Activated CD8-positive, alpha-beta T cell treated with anti-CD3 and anti-CD28 coated beads, Interleukin-2, amount 10 ng/mL, durations not matched to agents 7 days and 5 days (primary cell): ENCODE results near the gene ZDHHC11. TPM values are rescaled to one million over a fixed set of nuclear protein-coding genes. Genes with fewer than 3 reads are reported as not detected.
"Not testable (repeated sequence)": the region's sequence is repeated elsewhere in the genome, so short reads cannot be mapped to it uniquely, and the experiment has no call there.

Experiments
- ATAC-seq: fragments of 150-1000 bp; cut with Tn5 transposase; one replicate; pipeline ENCODE4 v1.10.0; 2021; ENCODE audit warnings: moderate library complexity
- CTCF ChIA-PET: fragments of 350-600 bp; sonication (Branson Sonifier 250); formaldehyde crosslinking; loops from one replicate; lab custom pipeline; 2021; ENCODE audit warnings: antibody characterized with exemption; lab: Charles Lee
- POLR2A ChIA-PET: fragments of 350-600 bp; sonication (Branson Sonifier 250); formaldehyde crosslinking; loops from one replicate; lab custom pipeline; 2021; ENCODE audit warnings: antibody characterized with exemption; lab: Charles Lee
- DNase-seq: peaks from one replicate; pipeline ENCODE4 v3.0.0-alpha.2; 2020
- H3K27ac Mint-ChIP-seq: one replicate; pipeline ENCODE4 v1.8.0; 2021; ENCODE audit warnings: mild to moderate bottlenecking, mixed read lengths
- H3K27me3 Mint-ChIP-seq: one replicate; pipeline ENCODE4 v1.8.0; 2021; ENCODE audit warnings: low read depth, mixed read lengths
- H3K36me3 Mint-ChIP-seq: one replicate; pipeline ENCODE4 v1.8.0; 2021; ENCODE audit warnings: low read depth, mixed read lengths
- H3K4me1 Mint-ChIP-seq: one replicate; pipeline ENCODE4 v1.8.0; 2021; ENCODE audit warnings: low read depth, mixed read lengths
- H3K4me3 Mint-ChIP-seq: one replicate; pipeline ENCODE4 v1.8.0; 2021; ENCODE audit warnings: mild to moderate bottlenecking, mixed read lengths
- H3K9me3 Mint-ChIP-seq: one replicate; pipeline ENCODE4 v1.8.0; 2022; ENCODE audit warnings: mixed read lengths; ENCODE audit not compliant: insufficient read depth
- total RNA-seq, 2 experiments: library from RNA; stranded (reverse); gene quantifications; one replicate each; pipeline ENCODE4 v1.2.3, GENCODE V29; 2021

Gene ZDHHC11
- total RNA-seq, 2 experiments from 2014 or later = 11.9 to 17.0 TPM

- Mint-ChIP-seq H3K36me3 (no peaks in the 10 kb centered on the region), H3K27me3 (no peaks in the 10 kb centered on the region), H3K27ac (no peak overlapping the region), H3K9me3 (no peaks in the 10 kb centered on the region), H3K4me3 (no peak overlapping the region), H3K4me1 (no peaks in the 10 kb centered on the region)
- POLR2A ChIA-PET = no interaction called here
- DNase-seq (no peak), ATAC-seq (no peak)
- CTCF ChIA-PET = no interaction called here
Measured at GRCh38 chr5:765948-766631, 84.7 kb downstream of the ZDHHC11 start.

GRCh38 chr5:763998-764781 lies 86.6 kb downstream of the ZDHHC11 start:
- CTCF ChIA-PET = no interaction called here
- Mint-ChIP-seq H3K9me3 (no peaks in the 10 kb centered on the region), H3K27ac (no peak overlapping the region), H3K4me3 (no peak overlapping the region), H3K36me3 (no peaks in the 10 kb centered on the region), H3K4me1 (peaks cover under 1% of the 10 kb centered on the region), H3K27me3 (no peaks in the 10 kb centered on the region)
- POLR2A ChIA-PET = no interaction called here
- DNase-seq (no peak), ATAC-seq (no peak)

DNA sequence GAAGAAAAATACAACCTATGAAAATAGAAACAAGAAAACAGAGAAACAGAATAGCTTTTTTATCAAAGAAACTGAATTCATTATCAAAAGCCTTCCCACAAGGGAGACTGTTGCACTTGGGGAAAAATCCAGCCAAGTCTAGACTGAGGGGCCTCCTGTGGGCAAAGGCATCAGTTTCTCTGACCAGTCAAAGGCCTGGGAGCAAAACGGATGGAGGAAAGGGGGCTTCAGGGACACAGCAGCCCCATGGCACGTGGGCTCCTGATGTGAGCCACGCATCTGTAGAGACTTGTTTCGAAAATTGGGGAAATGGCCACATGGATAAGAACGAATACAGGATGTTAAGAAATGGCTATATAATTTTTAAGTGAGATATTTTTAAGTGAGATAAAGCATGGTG lies 87.4 kb downstream of the ZDHHC11 start:
- Mint-ChIP-seq H3K4me1 (peaks cover 5% of the 10 kb centered on the region), H3K27ac (no peak overlapping the region), H3K27me3 (no peaks in the 10 kb centered on the region), H3K4me3 (no peak overlapping the region), H3K36me3 (no peaks in the 10 kb centered on the region), H3K9me3 (no peaks in the 10 kb centered on the region)
- CTCF ChIA-PET = no interaction called here
- ATAC-seq = no peak
- DNase-seq = peak; percentile 12
- POLR2A ChIA-PET = no interaction called here

- peak; percentile 1 for DNase-seq
- H3K4me1 Mint-ChIP-seq, CTCF ChIA-PET, POLR2A ChIA-PET, H3K27me3 Mint-ChIP-seq, ATAC-seq, H3K9me3 Mint-ChIP-seq, H3K27ac Mint-ChIP-seq, H3K36me3 Mint-ChIP-seq, H3K4me3 Mint-ChIP-seq: not testable (repeated sequence)
Measured at GRCh38 chr5:762996-763395, 87.8 kb downstream of the ZDHHC11 start.

DNA sequence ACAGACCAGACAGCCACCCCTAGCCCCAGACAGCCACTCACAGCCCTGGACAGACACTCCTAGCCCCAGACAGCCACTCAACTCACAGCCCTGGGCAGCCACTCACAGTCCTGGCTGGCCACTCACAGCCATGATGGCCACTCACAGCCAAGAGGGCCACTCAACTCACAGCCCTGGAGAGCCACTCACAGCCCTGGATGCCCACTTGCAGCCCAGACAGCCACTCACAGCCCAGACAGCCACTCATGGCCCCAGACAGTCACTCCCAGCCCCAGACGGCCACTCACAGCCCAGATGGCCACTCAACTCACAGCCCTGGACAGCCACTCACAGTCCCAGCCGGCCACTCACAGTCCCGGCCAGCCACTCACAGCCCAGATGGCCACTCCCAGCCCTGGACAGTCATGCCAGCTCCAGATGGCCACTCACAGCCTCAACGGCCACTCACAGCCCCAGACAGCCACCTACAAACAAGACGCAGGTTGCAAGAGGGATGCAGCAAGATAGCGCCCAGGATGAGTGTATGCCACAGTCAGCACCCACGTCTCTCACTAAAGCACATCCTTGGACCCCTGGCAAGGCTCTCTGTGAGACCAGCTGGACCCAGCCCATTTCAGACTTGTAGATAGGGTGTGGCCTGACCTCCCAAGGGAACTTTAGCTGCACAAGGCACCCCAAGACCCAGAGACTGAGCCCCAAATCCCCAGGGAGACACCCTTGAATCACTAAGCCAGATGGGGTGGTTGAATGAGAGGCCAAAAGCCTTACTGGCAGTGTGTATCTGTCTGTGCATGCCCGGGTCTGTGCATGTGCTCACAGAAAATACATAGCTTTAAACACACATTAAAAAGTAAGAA lies 88.7 kb downstream of the ZDHHC11 start:
- POLR2A ChIA-PET = no interaction called here
- peak; percentile 15 for DNase-seq

GRCh38 chr5:761059-761771 lies 89.6 kb downstream of the ZDHHC11 start:
- CTCF ChIA-PET = no interaction called here
- POLR2A ChIA-PET = no interaction called here
- H3K9me3 Mint-ChIP-seq = no peaks in the 10 kb centered on the region
- H3K4me1 Mint-ChIP-seq = peaks cover 5% of the 10 kb centered on the region
- DNase-seq (peak; percentile 13), ATAC-seq (no peak)
- no peak overlapping the region for H3K4me3 Mint-ChIP-seq
- no peaks in the 10 kb centered on the region for H3K36me3 Mint-ChIP-seq
- no peaks in the 10 kb centered on the region for H3K27me3 Mint-ChIP-seq
- H3K27ac Mint-ChIP-seq = no peak overlapping the region

More for the DNA sequence above, 88.7 kb downstream of the ZDHHC11 start:
- ATAC-seq = no peak
- H3K4me1 Mint-ChIP-seq = peaks cover 5% of the 10 kb centered on the region
- CTCF ChIA-PET = no interaction called here
- no peaks in the 10 kb centered on the region for H3K9me3 Mint-ChIP-seq
- H3K27ac Mint-ChIP-seq = no peak overlapping the region
- no peaks in the 10 kb centered on the region for H3K36me3 Mint-ChIP-seq
- no peak overlapping the region for H3K4me3 Mint-ChIP-seq
- H3K27me3 Mint-ChIP-seq = no peaks in the 10 kb centered on the region

- Mint-ChIP-seq H3K27ac (no peak overlapping the region), H3K4me3 (no peak overlapping the region), H3K9me3 (no peaks in the 10 kb centered on the region), H3K36me3 (no peaks in the 10 kb centered on the region), H3K27me3 (no peaks in the 10 kb centered on the region), H3K4me1 (peaks cover 5% of the 10 kb centered on the region)
- POLR2A ChIA-PET = no interaction called here
- DNase-seq (peak; percentile 16), ATAC-seq (no peak)
- CTCF ChIA-PET = no interaction called here
Measured at GRCh38 chr5:760363-761058, 90.3 kb downstream of the ZDHHC11 start.

- ATAC-seq = no peak
- Mint-ChIP-seq H3K4me1 (peaks cover 5% of the 10 kb centered on the region), H3K36me3 (no peaks in the 10 kb centered on the region), H3K4me3 (no peak overlapping the region), H3K27ac (no peak overlapping the region), H3K9me3 (no peaks in the 10 kb centered on the region), H3K27me3 (no peaks in the 10 kb centered on the region)
- ChIA-PET POLR2A (no interaction called here), CTCF (no interaction called here)
- peak; percentile 4 for DNase-seq
Measured at GRCh38 chr5:759781-760362, 90.9 kb downstream of the ZDHHC11 start.

DNA sequence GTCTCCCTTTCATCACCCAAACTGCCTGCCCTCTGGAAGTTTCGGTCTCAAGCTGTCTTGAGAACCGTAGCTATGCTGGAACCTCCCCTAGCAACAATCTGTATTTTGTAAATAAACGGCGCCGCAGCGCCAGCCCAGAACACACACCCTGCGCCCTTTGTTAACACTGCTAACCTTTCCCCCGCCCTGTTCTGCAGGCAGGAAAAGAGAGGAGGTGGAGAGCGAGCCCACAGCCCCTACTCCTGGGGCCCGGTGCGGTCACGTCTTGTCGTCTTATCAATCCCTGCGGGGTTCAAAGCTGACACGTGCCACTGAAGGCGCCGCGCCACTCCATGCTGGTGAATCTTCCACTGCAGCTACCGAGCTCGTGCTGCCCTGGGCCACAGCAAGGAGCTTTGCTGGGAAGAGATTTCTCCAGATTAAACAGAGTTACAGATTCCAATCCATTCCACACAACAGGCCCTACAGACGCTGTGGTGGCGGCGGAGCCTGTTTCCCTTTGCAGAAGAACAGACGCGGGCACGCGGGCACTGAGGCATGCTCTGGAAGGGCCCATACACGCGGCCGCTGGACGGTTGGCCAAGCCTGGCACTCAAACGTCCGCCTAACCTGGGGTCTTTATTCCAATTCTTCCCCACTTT lies 91.6 kb downstream of the ZDHHC11 start:
- Mint-ChIP-seq H3K27me3 (no peaks in the 10 kb centered on the region), H3K4me1 (peaks cover 5% of the 10 kb centered on the region), H3K36me3 (no peaks in the 10 kb centered on the region), H3K27ac (no peak overlapping the region), H3K9me3 (no peaks in the 10 kb centered on the region), H3K4me3 (no peak overlapping the region)
- peak; percentile 37 for DNase-seq
- ATAC-seq = peak; percentile 76
- CTCF ChIA-PET = no interaction called here
- POLR2A ChIA-PET = no interaction called here

GRCh38 chr5:758698-759053 lies 92.1 kb downstream of the ZDHHC11 start:
- Mint-ChIP-seq H3K27me3 (no peaks in the 10 kb centered on the region), H3K27ac (no peak overlapping the region), H3K4me3 (no peak overlapping the region), H3K9me3 (no peaks in the 10 kb centered on the region), H3K36me3 (no peaks in the 10 kb centered on the region), H3K4me1 (peaks cover 5% of the 10 kb centered on the region)
- ChIA-PET POLR2A (no interaction called here), CTCF (no interaction called here)
- DNase-seq (no peak), ATAC-seq (no peak)
